Cardiac septum (tissue), 1 donor: ENCODE measurements around the gene LYPD1. TPM values are rescaled to one million over a fixed set of nuclear protein-coding genes. Genes with fewer than 3 reads are reported as not detected.

ENCODE experiments used
- DNase-seq: peaks from one replicate; pipeline ENCODE4 v3.0.0-alpha.2; 2020; ENCODE audit warnings: low spot score
- intact Hi-C: fragments of 100-400 bp; cut with DNase I; formaldehyde crosslinking; loops from one replicate; pipeline ENCODE4 v1.14.0; 2022
- total RNA-seq: library from RNA; stranded (reverse); fragmentation: NEBNext Ultra II Directional; extraction: Animal tissue kit (Norgen Biotek cat#: 25700); gene quantifications from one replicate; pipeline ENCODE4 v1.2.1, GENCODE V29; 2021
- donor health status: DM: no; HTN: no; CAD: no.

Gene LYPD1
- total RNA-seq, 1 donor from 2014 or later, result 3.3 TPM

DNA sequence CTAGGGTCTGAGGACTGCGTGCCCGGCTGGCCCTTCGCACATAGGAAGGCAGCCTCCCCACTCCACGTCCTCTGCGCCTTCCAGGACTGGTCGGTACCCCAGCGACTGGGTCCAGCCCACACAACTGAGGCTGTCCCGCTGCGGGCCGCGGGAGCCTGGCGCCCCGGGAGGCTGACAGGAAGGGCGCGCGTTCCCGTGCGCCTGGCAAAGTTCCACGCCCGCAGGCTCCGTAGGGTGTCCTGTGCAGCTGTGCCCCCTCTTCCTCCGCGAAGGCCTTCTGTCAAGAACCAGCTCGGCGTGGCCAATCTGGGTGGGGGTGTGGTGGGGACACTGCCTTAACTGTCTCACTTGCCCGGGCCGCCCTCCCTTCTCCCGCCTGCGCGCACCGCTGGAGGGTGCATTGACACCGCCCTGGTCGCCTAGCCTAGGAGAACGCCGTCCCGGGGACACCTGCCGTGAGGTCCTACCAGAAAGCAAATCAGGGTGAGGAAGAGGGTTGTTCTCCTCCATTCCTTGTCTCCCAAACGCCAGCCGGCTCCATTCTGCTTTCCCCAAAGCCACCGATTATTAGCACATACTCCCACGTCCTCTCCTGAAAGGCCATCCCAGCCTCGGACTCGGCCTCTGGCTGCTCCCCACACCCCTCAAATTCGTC is 618 bp upstream of the LYPD1 start:
- DNase-seq, result no peak
- intact Hi-C loops, result loop anchor here (10.0 kb wide), 1 partner anchor 504 kb away; no protein-coding TSS in a partner anchor

DNA sequence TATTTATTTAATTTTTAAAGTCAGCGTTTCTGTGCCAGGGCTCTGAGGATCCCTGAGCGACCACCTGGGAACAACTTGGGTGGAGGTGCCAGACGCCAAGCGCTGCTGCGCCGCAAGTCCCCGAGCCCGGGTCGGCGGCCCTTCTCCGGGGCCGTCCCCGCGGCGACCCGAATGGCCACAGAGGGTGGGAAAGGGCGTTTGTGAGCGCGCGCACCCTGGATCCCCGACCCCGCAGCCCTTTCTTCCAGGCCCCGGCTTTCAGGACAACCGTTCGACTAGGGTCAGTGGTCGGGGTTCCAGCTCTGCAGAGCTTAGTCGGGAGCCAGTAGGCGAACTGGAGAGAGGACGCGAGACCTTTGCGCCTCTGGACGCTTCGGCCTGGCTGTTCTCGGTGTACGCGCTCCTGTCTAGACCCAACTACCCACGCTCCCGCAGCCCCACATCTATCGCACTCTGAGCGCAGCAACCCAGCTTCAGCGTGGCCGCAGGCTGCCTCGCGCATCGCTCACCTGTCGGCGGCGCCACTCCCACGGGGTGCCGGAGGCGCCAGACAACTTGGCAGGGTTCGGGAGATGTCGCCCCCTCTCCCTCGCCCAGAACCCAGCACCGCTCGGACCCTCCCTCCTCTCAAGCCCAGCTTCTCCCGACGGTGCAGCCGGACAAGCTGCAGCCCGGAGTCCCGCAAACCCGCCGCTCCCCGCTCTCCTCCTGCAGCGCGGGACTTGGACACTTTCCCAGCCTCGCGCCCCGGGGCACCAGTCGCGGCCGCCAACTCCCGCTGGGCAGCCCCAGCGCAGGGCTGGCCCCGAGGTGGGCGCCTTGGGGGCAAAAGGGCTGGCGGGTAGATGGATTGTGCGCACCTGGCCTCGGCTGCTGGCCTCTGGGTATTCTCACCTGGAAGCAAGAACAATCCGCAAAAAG is 758 bp downstream of the LYPD1 start:
- no peak for DNase-seq

DNA sequence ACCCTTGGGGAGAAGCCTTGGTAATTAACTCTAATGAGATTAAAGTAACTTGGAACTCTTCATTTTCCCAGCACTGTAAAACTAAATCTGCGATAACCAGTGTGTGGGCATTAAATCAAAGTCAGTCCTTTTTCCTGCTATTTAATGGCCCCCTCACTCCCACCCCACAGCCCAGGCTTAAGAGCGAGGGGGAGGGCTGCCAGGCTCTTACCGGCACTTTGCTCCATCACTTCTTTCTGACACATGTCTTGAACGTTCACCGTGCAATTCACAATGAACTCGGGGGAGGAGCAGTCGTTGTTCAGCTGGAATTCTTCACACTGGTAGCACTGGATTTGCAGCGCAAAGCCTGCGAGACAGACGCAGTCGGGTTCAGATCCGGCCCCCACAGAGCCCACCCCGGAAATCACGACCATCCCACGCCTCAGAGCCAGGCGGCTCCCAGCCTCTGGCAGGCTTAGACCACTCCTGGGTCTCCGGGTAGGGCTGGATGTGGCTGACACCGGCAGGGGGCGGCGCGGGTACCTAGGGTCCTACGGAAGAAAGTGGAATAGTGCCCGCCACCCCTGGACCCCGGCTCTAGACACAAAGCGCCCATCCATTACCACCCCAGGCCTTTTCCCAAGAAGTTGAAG is 1.7 kb downstream of the LYPD1 start:
- intact Hi-C loops, result no loop called here
- no peak for DNase-seq

More for the DNA sequence above, 758 bp downstream of the LYPD1 start:
- intact Hi-C loops, result no loop called here

DNA sequence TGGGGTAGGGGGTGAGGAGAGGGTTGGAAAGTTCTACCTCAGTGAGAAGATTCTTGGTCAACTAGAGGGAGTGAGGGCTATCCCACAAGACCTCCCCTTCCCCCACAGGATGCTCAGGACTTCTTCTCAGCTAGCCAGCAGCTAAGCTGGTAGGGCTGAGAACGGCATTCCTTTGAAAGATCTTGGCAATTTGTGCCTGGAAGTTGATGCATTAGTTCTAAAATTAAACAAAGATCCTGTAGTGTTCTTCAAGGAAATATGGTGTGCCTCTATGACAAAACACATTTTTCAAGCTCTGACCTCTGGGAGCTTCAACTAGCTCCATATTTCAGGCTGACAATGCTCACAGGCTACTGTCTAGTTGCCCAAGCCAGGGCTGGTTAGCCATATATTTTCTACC is 2.3 kb downstream of the LYPD1 start:
- intact Hi-C loops, result no loop called here
- no peak for DNase-seq

DNA sequence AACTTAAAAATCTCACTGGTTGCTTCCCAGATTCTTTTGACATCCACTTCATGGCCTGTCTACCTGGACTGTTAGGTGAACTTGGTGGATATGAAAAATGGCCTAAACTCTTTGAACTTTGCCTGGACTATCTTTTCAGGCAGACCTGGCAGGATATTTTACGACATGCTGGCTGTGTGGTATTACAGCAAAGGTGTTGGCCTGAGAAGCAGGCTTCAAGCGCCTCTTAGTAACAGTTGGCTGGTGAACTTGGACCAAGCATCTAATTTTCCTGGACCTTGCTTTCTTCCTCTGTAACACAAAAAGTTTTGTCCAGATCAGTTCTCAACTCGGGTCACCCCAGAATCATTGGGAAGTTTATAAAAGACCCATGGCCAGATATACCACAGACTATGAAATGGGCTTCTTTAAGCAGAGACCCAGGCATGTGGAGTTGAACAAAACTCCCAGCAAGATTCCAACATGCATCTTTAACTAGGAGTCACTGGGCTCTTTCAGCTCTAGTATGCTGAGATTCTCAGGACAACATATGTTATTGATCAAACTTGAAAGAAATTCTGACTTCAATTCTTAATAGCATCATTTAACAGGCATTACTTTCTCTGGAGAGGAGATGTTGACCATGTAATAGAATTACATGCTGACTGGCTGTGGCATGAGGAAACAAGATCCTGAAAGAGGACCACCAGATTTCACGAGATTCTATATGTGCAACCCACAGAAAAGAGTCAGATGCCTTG is 4.4 kb downstream of the LYPD1 start:
- intact Hi-C loops, result no loop called here
- no peak for DNase-seq

DNA sequence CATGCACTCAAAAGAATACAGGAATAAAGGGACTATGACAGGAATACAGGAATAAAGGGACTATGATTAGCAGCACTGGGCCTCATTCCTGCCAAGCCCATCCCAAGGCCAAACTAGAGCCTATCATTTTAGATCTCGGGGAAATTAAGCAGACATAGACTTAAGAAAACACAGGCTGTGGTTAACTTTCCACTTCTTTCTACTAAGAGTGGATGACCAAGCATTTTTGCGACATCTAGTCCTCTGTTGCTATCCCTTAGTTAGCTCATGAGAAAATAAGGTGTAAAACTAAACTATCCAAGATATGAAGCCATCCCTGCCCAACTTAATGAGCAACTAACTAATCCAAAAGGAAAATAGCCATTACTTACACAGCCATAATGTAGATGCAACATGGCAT is 5.9 kb downstream of the LYPD1 start:
- intact Hi-C loops, result no loop called here
- DNase-seq, result no peak

DNA sequence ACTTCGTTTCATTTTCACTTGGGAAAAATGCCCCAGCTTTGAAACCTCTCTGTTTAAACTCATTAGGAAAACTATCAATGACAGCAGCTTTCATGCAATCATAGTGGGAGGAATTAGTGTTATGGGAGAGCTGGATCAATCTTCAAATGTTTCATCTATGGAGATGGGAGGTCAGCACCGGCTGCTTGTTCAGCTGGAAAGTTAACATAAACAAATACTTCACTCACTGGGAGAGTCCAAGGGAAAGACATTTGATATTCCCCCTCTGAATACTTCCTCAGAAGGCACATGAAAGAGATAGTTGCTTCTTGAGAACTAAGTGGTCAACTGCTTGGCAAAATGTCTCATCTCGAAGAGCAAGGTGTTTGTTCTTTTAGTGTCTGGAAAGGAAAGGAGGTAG is 7.3 kb downstream of the LYPD1 start:
- intact Hi-C loops, result no loop called here
- no peak for DNase-seq

DNA sequence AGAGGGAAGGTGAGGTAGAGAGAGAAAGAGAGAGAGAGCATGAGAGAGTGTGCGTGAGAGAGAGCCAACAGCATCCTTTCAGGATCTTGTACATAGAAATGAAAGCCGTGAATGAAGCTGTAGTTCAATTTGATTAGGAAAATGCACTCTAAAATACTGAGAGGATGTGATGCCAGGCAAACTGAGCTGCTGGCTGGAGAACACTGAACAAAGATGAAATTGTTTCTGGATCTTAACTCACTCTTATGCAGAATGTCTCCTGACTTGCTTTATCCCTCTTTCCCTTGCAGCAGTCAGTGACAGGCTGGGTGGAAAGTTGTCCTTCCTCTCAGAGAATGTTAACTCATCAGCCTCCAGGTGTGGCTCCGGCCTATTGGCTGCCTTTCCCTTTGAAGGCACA is 10.7 kb downstream of the LYPD1 start:
- DNase-seq, result no peak
- intact Hi-C loops, result no loop called here

DNA sequence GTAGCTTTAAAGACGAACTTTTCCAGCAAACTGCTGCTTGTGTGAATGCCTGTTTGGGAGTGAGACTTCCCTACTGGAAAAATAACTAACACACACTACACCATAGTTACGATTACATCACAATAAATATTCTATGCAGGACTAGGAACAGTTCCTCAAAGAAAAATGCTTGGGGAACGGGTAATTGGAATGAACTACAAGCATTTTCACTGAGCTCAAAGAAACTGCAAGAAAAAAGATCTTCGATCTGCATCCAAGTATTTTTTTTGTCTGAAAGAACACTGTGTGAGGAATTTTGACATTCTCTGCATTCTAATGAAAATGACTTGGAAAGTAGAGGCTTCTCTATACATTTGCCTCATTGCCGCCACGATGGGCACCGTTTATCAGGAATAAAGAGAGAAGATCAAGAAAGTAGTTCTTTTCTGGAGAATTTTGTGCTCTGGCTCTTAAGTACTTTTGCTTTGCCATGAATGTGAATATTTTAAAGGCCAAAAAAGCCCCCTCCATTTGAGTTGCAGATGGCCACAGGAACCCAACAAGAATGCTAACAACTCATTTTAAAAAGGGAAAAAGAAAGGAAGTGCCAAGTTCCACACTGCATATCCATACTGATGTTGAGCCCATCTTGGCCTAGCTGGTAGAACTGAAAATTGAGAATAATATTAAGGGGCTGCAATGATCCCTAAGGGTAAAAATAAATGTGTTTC is 13.6 kb downstream of the LYPD1 start:
- intact Hi-C loops, result no loop called here

DNA sequence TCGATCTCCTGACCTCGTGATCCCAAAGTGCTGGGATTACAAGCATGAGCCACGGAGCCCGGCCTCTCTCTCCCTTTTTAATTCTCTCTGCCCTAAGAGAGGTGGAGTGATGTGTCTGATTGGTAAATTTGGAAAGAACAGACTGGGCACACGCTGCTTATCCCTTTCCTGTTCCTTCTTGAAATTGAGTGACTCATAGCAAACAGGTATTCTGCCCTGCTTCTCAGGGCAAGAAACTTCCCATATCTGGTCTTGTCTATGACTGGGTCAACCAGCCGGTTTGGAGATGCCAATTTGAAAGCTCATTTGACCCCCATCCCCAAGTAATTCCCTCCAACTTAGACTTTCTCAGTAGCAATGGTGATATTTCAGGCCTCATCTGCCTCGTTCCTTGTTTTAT is 15.0 kb downstream of the LYPD1 start:
- intact Hi-C loops, result no loop called here
- no peak for DNase-seq

More for the DNA sequence above, 13.6 kb downstream of the LYPD1 start:
- DNase-seq, result no peak

DNA sequence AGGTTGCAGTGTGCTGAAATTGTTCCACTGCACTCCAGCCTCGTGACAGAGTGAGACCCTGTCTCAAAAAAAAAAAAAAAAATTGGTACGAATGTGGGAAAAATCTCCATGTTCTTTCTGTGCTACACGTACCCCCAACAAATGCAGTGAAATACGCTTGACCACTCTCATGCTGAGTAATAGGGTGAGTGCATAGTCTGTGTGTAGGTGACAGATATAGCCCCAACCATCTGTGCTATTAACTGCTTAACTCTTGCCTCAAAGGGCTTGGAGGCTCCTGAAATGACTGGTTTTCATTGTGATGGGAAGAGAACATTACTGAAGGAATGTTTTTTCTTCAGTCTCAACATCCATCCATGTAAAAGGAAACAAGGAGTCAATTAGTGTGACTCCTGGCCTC is 15.7 kb downstream of the LYPD1 start:
- DNase-seq, result no peak
- intact Hi-C loops, result no loop called here

DNA sequence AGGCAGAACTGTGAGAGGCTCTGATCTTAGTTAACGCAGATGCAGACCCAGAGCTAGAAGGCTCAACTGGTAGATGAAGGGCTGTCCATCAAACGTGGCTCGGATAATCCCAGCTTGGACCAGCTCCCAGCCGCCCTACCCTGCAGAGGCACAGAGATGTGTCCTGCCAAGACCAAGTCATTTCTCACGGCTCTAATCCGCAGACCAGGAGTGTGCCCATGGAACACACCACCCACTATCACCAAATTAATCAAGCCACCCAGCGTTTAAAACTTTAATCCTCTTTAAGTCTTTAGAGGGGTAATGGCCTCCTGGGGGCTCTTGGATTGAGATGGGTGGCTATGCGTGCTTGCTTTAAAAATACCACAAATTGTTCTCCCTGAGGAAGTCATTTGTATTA is 17.5 kb downstream of the LYPD1 start:
- intact Hi-C loops, result no loop called here
- no peak for DNase-seq

DNA sequence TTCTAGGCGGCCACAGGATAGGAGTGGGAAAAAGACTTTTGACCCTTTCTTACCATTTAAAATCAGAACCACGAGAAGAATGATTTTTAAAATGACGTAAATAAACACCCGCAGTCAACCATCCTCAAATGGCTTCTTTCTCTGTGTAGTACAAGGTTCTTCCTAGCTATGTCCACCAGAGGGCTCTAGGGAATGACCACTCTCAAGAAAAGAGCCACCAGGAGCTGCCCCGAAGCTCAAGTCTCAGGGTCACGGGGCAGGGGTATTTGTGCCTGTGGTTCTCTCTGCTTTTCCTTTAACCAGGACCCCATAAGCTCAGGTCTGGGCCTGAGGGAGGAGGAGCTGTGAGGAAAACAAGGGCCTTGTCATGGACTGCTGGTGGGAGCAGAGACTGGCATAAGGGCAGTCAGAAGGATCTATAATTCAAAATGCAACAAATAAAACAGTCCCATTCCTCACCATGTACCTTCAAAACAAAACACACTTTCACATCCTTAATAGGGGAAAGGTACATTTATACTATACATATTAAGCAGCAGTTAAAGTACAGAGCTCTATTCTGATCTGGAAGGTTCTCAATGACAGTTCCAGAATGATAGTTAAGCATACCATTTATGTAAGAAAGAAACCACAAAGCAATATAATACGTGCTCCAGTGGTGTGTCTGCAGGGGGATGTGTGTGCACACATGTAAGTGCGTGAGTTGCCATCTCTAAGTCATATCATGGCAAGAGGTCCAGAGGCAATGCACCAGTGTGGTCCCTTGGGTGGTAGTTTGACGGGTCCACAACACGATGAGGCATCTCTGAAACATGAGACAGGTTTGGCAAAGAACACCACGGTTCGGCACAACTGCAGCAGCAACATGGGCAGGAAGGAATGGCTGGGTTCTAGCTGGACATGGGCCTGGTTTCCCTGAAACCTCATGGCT is 18.6 kb downstream of the LYPD1 start:
- DNase-seq, result no peak
- intact Hi-C loops, result no loop called here

DNA sequence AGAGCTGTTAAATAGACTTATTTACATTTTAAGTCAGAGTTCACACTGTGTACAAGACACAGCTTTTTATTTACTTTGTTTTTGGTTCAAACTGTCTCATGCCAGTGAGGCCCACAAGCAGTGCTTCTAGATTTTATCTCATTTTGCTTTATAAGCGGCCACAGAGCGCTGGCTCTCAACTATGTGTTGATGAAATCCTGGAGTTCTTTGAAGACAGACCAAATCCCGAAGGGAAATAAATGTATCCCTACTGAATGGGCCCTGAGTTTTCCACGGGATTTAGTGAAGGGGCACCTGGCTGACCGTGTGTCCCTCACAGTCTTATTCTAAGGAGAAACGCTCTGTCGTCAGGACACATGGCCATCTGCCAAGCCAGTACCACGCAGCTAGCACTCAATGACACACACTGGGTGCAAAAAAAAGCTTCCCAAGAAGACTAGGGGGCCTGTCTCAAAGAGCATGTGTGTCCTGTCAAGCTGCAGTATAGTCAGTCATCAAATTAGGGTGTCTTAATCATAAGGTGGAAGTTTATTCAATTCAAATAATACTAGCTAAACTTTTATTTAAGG is 23.4 kb downstream of the LYPD1 start:
- intact Hi-C loops, result no loop called here
- no peak for DNase-seq

DNA sequence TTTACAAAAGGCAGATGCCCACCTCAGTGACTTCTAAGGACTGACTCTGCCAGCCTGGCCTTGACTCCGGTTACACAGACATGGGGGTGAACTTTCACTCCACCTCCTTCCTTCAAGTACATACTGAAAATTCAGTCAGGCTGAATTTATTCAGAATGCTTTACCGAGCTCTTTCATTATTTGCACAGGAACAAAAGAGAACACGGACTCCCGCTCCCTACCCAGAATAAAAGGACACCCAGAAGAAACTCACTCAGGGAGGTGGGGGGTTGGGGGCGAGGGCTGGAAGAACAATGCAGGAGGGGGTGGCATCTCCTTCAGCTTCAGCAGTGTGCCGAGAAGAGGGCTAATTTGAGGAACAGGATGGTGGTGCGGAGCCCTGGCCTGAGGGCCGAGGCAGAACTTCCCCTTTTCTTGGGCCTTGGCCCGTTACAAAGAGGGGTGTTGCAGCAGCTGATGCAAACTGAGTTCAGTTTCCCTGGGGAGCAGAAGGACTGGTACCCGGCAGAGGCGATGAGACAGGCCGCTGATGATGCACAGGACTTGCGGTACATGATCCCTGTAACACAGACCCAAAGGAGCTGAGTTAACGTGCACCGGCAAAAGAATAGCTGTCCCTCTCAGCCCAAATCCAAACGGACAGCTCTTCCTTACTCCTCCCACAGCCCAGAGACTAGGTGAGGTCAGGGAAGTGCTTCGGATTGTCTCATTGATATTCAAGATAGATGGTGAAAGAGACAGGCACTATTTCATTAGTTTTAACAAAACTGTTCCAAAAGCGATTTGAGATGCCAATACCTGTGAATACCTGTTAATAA is 24.1 kb downstream of the LYPD1 start:
- intact Hi-C loops, result no loop called here
- no peak for DNase-seq

DNA sequence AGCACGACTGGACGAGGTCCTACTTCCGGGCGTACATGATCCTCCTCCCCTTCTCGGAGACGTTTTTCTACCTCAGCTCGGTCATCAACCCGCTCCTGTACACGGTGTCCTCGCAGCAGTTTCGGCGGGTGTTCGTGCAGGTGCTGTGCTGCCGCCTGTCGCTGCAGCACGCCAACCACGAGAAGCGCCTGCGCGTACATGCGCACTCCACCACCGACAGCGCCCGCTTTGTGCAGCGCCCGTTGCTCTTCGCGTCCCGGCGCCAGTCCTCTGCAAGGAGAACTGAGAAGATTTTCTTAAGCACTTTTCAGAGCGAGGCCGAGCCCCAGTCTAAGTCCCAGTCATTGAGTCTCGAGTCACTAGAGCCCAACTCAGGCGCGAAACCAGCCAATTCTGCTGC is 24.8 kb downstream of the LYPD1 start:
- DNase-seq, result no peak
- intact Hi-C loops, result no loop called here

DNA sequence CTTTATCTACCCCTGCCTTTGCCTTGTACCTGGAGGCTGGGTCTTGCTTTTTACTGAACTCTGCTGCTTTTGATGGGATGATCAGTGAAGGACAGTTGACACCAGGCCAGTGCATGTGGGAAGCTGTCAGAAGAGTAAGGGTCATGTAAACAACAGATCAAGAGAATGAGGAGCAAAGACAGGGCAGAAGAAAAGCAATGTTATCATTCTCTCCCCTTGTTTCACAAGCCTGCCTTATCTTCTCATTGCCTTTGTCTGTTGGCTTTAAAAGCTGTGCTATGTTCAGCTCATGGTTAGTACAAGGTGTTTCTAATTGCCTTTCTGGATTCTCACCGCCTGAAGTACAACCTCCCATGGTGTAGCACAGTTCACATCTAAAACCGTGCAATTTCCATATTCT is 27.6 kb downstream of the LYPD1 start:
- intact Hi-C loops, result no loop called here

More for the DNA sequence above, 27.6 kb downstream of the LYPD1 start:
- no peak for DNase-seq
